ENCODE results near the gene AMIGO2.

AMIGO2 gene

GRCh38 chr12:47097276-47097896 lies 17.6 kb upstream of the AMIGO2 start:
- DNase-seq = no peak

GRCh38 chr12:47095446-47096236 lies 15.9 kb upstream of the AMIGO2 start:
- DNase-seq = no peak

GRCh38 chr12:47094804-47095203 lies 15.0 kb upstream of the AMIGO2 start:
- no peak for DNase-seq

GRCh38 chr12:47091009-47091408 lies 11.2 kb upstream of the AMIGO2 start:
- DNase-seq = no peak

GRCh38 chr12:47088021-47088944 lies 8.5 kb upstream of the AMIGO2 start:
- no peak for DNase-seq

- DNase-seq = no peak
Measured at GRCh38 chr12:47087088-47087688, 7.4 kb upstream of the AMIGO2 start.

GRCh38 chr12:47085815-47086252 lies 6.1 kb upstream of the AMIGO2 start:
- DNase-seq = no peak

- no peak for DNase-seq
Measured at GRCh38 chr12:47084172-47084571, 4.4 kb upstream of the AMIGO2 start.

GRCh38 chr12:47082796-47083621 lies 3.2 kb upstream of the AMIGO2 start:
- DNase-seq = no peak

GRCh38 chr12:47082283-47082682 lies 2.5 kb upstream of the AMIGO2 start:
- DNase-seq = no peak

- no peak for DNase-seq
Measured at GRCh38 chr12:47080725-47081502, 1.2 kb upstream of the AMIGO2 start.

- peak in 1 of 2 donors; percentile 27 for DNase-seq
Measured at GRCh38 chr12:47079981-47080724, 394 bp upstream of the AMIGO2 start.

GRCh38 chr12:47078733-47079467 lies 859 bp downstream of the AMIGO2 start:
- no peak for DNase-seq

- DNase-seq = no peak
Measured at GRCh38 chr12:47078086-47078395, 1.7 kb downstream of the AMIGO2 start.

- DNase-seq = no peak
Measured at GRCh38 chr12:47077206-47078085, 2.3 kb downstream of the AMIGO2 start.

- DNase-seq = no peak
Measured at GRCh38 chr12:47075192-47076084, 4.3 kb downstream of the AMIGO2 start.

GRCh38 chr12:47074757-47075156 lies 5.0 kb downstream of the AMIGO2 start:
- DNase-seq = no peak

- no peak for DNase-seq
Measured at GRCh38 chr12:47073951-47074350, 5.8 kb downstream of the AMIGO2 start.
